HG03097 (cell line): ENCODE results near the gene GABBR2.
A peak's percentile ranks its signal among the peaks of the same experiment; 100 is the strongest.
"Not testable (repeated sequence)": the region's sequence is repeated elsewhere in the genome, so short reads cannot be mapped to it uniquely, and the experiment has no call there.

ENCODE experiments used
- ATAC-seq: cut with Tn5 transposase; IDR thresholded peaks from one replicate; pipeline ENCODE4 v1.9.1; 2021; ENCODE audit not compliant: unreplicated experiment, low FRiP score

Gene GABBR2

GRCh38 chr9:98600631-98601030 is 108.1 kb downstream of the GABBR2 start:
- ATAC-seq = no peak

- ATAC-seq = no peak
Observed at GRCh38 chr9:98599566-98600216, 109.0 kb downstream of the GABBR2 start.

GRCh38 chr9:98598861-98599260 is 109.9 kb downstream of the GABBR2 start:
- ATAC-seq = no peak

- ATAC-seq = no peak
Observed at GRCh38 chr9:98597236-98597771, 111.4 kb downstream of the GABBR2 start.

GRCh38 chr9:98596486-98596885 is 112.2 kb downstream of the GABBR2 start:
- no peak for ATAC-seq

GRCh38 chr9:98594546-98595160 is 114.1 kb downstream of the GABBR2 start:
- no peak for ATAC-seq

GRCh38 chr9:98593354-98594253 is 115.1 kb downstream of the GABBR2 start:
- ATAC-seq = no peak

GRCh38 chr9:98591696-98592095 is 117.0 kb downstream of the GABBR2 start:
- no peak for ATAC-seq

- ATAC-seq = no peak
Observed at GRCh38 chr9:98590101-98590500, 118.6 kb downstream of the GABBR2 start.

GRCh38 chr9:98589102-98589501 is 119.6 kb downstream of the GABBR2 start:
- no peak for ATAC-seq

- ATAC-seq = not testable (repeated sequence)
Observed at GRCh38 chr9:98584853-98585438, 123.8 kb downstream of the GABBR2 start.

- ATAC-seq = no peak
Observed at GRCh38 chr9:98584059-98584458, 124.7 kb downstream of the GABBR2 start.

GRCh38 chr9:98583417-98583816 is 125.3 kb downstream of the GABBR2 start:
- no peak for ATAC-seq

- ATAC-seq = no peak
Observed at GRCh38 chr9:98580956-98581355, 127.8 kb downstream of the GABBR2 start.

- no peak for ATAC-seq
Observed at GRCh38 chr9:98579700-98580099, 129.0 kb downstream of the GABBR2 start.

- no peak for ATAC-seq
Observed at GRCh38 chr9:98577446-98577845, 131.3 kb downstream of the GABBR2 start.

GRCh38 chr9:98576859-98577258 is 131.9 kb downstream of the GABBR2 start:
- ATAC-seq = no peak

GRCh38 chr9:98576354-98576753 is 132.4 kb downstream of the GABBR2 start:
- peak; percentile 15 for ATAC-seq

GRCh38 chr9:98575379-98576346 is 133.1 kb downstream of the GABBR2 start:
- ATAC-seq = peak; percentile 87
